T-helper 2 cell treated with Interferon-gamma antibody and Interleukin-4, amounts not matched to agents 5 μg/mL and 100 μg/mL, for 36 hours (primary cell): Measurements from ENCODE around the gene NAA10.
A peak's percentile ranks its signal among the peaks of the same experiment; 100 is the strongest.

Source experiments
- DNase-seq: peaks from one replicate; pipeline ENCODE4 v3.0.0; 2021; ENCODE audit warnings: low spot score
- H3K27ac Mint-ChIP-seq: one replicate; pipeline ENCODE4 v1.8.0; 2021; ENCODE audit warnings: mild to moderate bottlenecking, mixed read lengths
- H3K27me3 Mint-ChIP-seq: one replicate; pipeline ENCODE4 v1.8.0; 2021; ENCODE audit warnings: low read depth, mixed read lengths
- H3K36me3 Mint-ChIP-seq: one replicate; pipeline ENCODE4 v1.8.0; 2021; ENCODE audit warnings: low read depth, mixed read lengths
- H3K4me1 Mint-ChIP-seq: one replicate; pipeline ENCODE4 v1.8.0; 2021; ENCODE audit warnings: low read depth, mixed read lengths
- H3K4me3 Mint-ChIP-seq: one replicate; pipeline ENCODE4 v1.8.0; 2022; ENCODE audit warnings: mild to moderate bottlenecking, moderate library complexity, mixed read lengths
- H3K9me3 Mint-ChIP-seq: one replicate; pipeline ENCODE4 v1.8.0; 2021; ENCODE audit warnings: mixed read lengths

The NAA10 gene

GRCh38 chrX:153960077-153960476 lies 25.2 kb upstream of the NAA10 start:
- Mint-ChIP-seq H3K9me3 (no peaks in the 10 kb centered on the region), H3K4me3 (no peak overlapping the region), H3K4me1 (no peaks in the 10 kb centered on the region), H3K36me3 (peaks cover 26% of the 10 kb centered on the region), H3K27ac (no peak overlapping the region), H3K27me3 (no peaks in the 10 kb centered on the region)
- DNase-seq = no peak

GRCh38 chrX:153959649-153960048 lies 24.8 kb upstream of the NAA10 start:
- Mint-ChIP-seq H3K9me3 (no peaks in the 10 kb centered on the region), H3K27me3 (no peaks in the 10 kb centered on the region), H3K4me1 (no peaks in the 10 kb centered on the region), H3K27ac (no peak overlapping the region), H3K4me3 (no peak overlapping the region), H3K36me3 (peaks cover 28% of the 10 kb centered on the region)
- no peak for DNase-seq

GRCh38 chrX:153958605-153959004 lies 23.8 kb upstream of the NAA10 start:
- no peaks in the 10 kb centered on the region for H3K4me1 Mint-ChIP-seq
- H3K4me3 Mint-ChIP-seq = no peak overlapping the region
- H3K36me3 Mint-ChIP-seq = peaks cover 34% of the 10 kb centered on the region

GRCh38 chrX:153957224-153957623 lies 22.4 kb upstream of the NAA10 start:
- Mint-ChIP-seq H3K27ac (no peak overlapping the region), H3K4me3 (no peak overlapping the region), H3K9me3 (no peaks in the 10 kb centered on the region), H3K27me3 (no peaks in the 10 kb centered on the region), H3K36me3 (peaks cover 29% of the 10 kb centered on the region), H3K4me1 (no peaks in the 10 kb centered on the region)
- DNase-seq = no peak

More at GRCh38 chrX:153958605-153959004, 23.8 kb upstream of the NAA10 start:
- no peaks in the 10 kb centered on the region for H3K9me3 Mint-ChIP-seq
- no peak overlapping the region for H3K27ac Mint-ChIP-seq
- no peaks in the 10 kb centered on the region for H3K27me3 Mint-ChIP-seq
- no peak for DNase-seq

GRCh38 chrX:153956044-153956907 lies 21.4 kb upstream of the NAA10 start:
- no peak for DNase-seq
- Mint-ChIP-seq H3K4me3 (no peak overlapping the region), H3K9me3 (no peaks in the 10 kb centered on the region), H3K4me1 (no peaks in the 10 kb centered on the region), H3K27me3 (no peaks in the 10 kb centered on the region), H3K27ac (no peak overlapping the region), H3K36me3 (peaks cover 32% of the 10 kb centered on the region)

GRCh38 chrX:153955228-153955732 lies 20.4 kb upstream of the NAA10 start:
- H3K4me3 Mint-ChIP-seq = no peak overlapping the region
- no peak overlapping the region for H3K27ac Mint-ChIP-seq
- no peaks in the 10 kb centered on the region for H3K9me3 Mint-ChIP-seq
- H3K4me1 Mint-ChIP-seq = peaks cover 1% of the 10 kb centered on the region
- peaks cover 38% of the 10 kb centered on the region for H3K36me3 Mint-ChIP-seq
- DNase-seq = no peak
- H3K27me3 Mint-ChIP-seq = no peaks in the 10 kb centered on the region

GRCh38 chrX:153954558-153955227 lies 19.9 kb upstream of the NAA10 start:
- DNase-seq = no peak
- no peak overlapping the region for H3K4me3 Mint-ChIP-seq
- no peaks in the 10 kb centered on the region for H3K27me3 Mint-ChIP-seq
- no peaks in the 10 kb centered on the region for H3K9me3 Mint-ChIP-seq
- peaks cover 37% of the 10 kb centered on the region for H3K36me3 Mint-ChIP-seq
- no peak overlapping the region for H3K27ac Mint-ChIP-seq
- H3K4me1 Mint-ChIP-seq = peaks cover 2% of the 10 kb centered on the region

GRCh38 chrX:153953892-153954557 lies 19.2 kb upstream of the NAA10 start:
- no peak overlapping the region for H3K4me3 Mint-ChIP-seq
- no peaks in the 10 kb centered on the region for H3K27me3 Mint-ChIP-seq
- no peaks in the 10 kb centered on the region for H3K9me3 Mint-ChIP-seq
- H3K4me1 Mint-ChIP-seq = peaks cover 4% of the 10 kb centered on the region
- H3K36me3 Mint-ChIP-seq = peaks cover 38% of the 10 kb centered on the region
- DNase-seq = no peak
- H3K27ac Mint-ChIP-seq = no peak overlapping the region

GRCh38 chrX:153953342-153953830 lies 18.5 kb upstream of the NAA10 start:
- Mint-ChIP-seq H3K27me3 (no peaks in the 10 kb centered on the region), H3K9me3 (no peaks in the 10 kb centered on the region), H3K4me3 (no peak overlapping the region), H3K4me1 (peaks cover 4% of the 10 kb centered on the region), H3K36me3 (peaks cover 39% of the 10 kb centered on the region), H3K27ac (peak overlapping the region; percentile 31)
- DNase-seq = peak; percentile 62

GRCh38 chrX:153952373-153953026 lies 17.7 kb upstream of the NAA10 start:
- Mint-ChIP-seq H3K27me3 (no peaks in the 10 kb centered on the region), H3K27ac (no peak overlapping the region), H3K4me1 (peaks cover 5% of the 10 kb centered on the region), H3K36me3 (peaks cover 39% of the 10 kb centered on the region), H3K9me3 (no peaks in the 10 kb centered on the region), H3K4me3 (no peak overlapping the region)
- DNase-seq = no peak

GRCh38 chrX:153951683-153952372 lies 17.0 kb upstream of the NAA10 start:
- Mint-ChIP-seq H3K36me3 (peaks cover 39% of the 10 kb centered on the region), H3K4me1 (peaks cover 8% of the 10 kb centered on the region), H3K27ac (no peak overlapping the region), H3K4me3 (no peak overlapping the region), H3K27me3 (no peaks in the 10 kb centered on the region), H3K9me3 (no peaks in the 10 kb centered on the region)
- no peak for DNase-seq

- no peaks in the 10 kb centered on the region for H3K27me3 Mint-ChIP-seq
- peaks cover 8% of the 10 kb centered on the region for H3K4me1 Mint-ChIP-seq
- H3K27ac Mint-ChIP-seq = no peak overlapping the region
- no peaks in the 10 kb centered on the region for H3K9me3 Mint-ChIP-seq
- H3K36me3 Mint-ChIP-seq = peaks cover 31% of the 10 kb centered on the region
- DNase-seq = no peak
- H3K4me3 Mint-ChIP-seq = no peak overlapping the region
Measured at GRCh38 chrX:153950127-153950526, 15.3 kb upstream of the NAA10 start.
